ENCODE results near the gene CAMK1.

GRCh38 chr3:9804996-9805395, 35.2 kb upstream of the CAMK1 start:
- TF ChIP-seq ZNF274 (IDR thresholded peaks at IDR 0.05; ENCODE audit: low read depth, low read length) (no peak), YY1 (IDR thresholded peaks at IDR 0.05; ENCODE audit: insufficient read depth, insufficient read length) (no peak), SUZ12 (IDR thresholded peaks at IDR 0.05; ENCODE audit: extremely low read depth, insufficient read depth, insufficient read length) (no peak)
